Activated T-cell treated with anti-CD3 and anti-CD28 coated beads, Interleukin-2, amount 50 U/mL, for 24 hours (primary cell): ENCODE results near the gene RGS13.

Source experiments
- DNase-seq: peaks from one replicate; pipeline ENCODE4 v3.0.0-alpha.2; 2020
- H3K27ac Mint-ChIP-seq: 2 replicates; pipeline ENCODE4 v1.8.0; 2020; ENCODE audit warnings: mild to moderate bottlenecking, mixed read lengths
- H3K27me3 Mint-ChIP-seq: 2 replicates; pipeline ENCODE4 v1.8.0; 2020; ENCODE audit warnings: mixed read lengths
- H3K36me3 Mint-ChIP-seq: 2 replicates; pipeline ENCODE4 v1.8.0; 2020; ENCODE audit warnings: low read depth, mixed read lengths
- H3K4me1 Mint-ChIP-seq: 2 replicates; pipeline ENCODE4 v1.8.0; 2020; ENCODE audit warnings: low read depth, mixed read lengths
- H3K4me3 Mint-ChIP-seq: 2 replicates; pipeline ENCODE4 v1.8.0; 2020; ENCODE audit warnings: mild to moderate bottlenecking, moderate library complexity, mixed read lengths
- H3K9me3 Mint-ChIP-seq: 2 replicates; pipeline ENCODE4 v1.8.0; 2020; ENCODE audit warnings: mixed read lengths

Gene RGS13

DNA sequence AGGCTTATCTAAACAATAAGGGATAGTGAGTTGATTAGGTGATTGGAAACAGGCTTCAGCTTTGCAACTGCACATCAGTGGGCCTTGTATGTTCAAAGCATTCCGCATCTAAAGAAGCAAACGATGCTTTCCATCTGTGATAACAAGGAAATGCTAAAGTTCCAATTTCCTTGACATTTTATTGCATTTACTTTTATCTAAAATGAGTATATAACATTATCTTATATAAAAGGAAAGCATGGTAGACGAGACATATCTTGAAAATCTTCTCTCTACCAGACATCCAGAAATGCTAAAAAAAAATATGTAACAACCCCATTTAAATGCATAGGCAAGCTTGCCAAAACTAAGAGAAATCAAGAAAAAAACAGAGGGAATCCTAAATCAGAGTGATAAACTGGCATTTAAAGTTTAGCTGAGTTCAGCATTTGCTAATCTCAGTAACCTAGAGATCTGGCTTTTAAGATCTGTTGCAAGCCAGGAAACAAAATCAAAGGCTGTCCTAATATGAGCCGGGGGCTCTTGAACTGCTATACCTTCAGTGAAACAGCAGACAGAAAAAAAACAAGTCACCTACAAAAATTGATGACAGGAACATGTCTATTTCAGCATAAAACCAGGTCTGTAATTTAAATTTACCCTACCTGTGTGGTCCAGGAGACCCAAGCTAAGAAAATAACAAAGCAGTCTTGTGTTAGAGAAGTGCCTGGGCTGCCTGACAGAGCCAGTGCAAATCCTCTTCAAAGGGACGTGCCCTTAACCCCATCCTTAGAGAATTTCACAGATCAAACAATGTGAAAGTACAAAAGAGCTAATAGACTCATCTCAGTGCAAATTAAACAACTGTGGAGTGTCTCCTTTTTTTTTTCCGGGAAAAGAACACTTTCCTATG, 3.1 kb upstream of the RGS13 start:
- Mint-ChIP-seq H3K36me3 (no peaks in the 10 kb centered on the region), H3K27ac (no peak overlapping the region), H3K4me1 (peaks cover 5% of the 10 kb centered on the region), H3K4me3 (no peak overlapping the region), H3K9me3 (no peaks in the 10 kb centered on the region), H3K27me3 (peaks cover 26% of the 10 kb centered on the region)
- DNase-seq, result no peak

- DNase-seq, result no peak
- no peak overlapping the region for H3K27ac Mint-ChIP-seq
- no peaks in the 10 kb centered on the region for H3K36me3 Mint-ChIP-seq
- no peak overlapping the region for H3K4me3 Mint-ChIP-seq
- peaks cover 5% of the 10 kb centered on the region for H3K4me1 Mint-ChIP-seq
- H3K9me3 Mint-ChIP-seq, result no peaks in the 10 kb centered on the region
- H3K27me3 Mint-ChIP-seq, result peaks cover 23% of the 10 kb centered on the region
These were observed 2.3 kb upstream of the RGS13 start for GRCh38 chr1:192633533-192634253.

- Mint-ChIP-seq H3K4me1 (peaks cover 5% of the 10 kb centered on the region), H3K4me3 (no peak overlapping the region), H3K27me3 (peaks cover 23% of the 10 kb centered on the region), H3K9me3 (no peaks in the 10 kb centered on the region), H3K27ac (no peak overlapping the region), H3K36me3 (no peaks in the 10 kb centered on the region)
- DNase-seq, result no peak
These were observed 906 bp upstream of the RGS13 start for GRCh38 chr1:192635041-192635440.

GRCh38 chr1:192639607-192640368, 3.8 kb downstream of the RGS13 start:
- DNase-seq, result no peak
- Mint-ChIP-seq H3K36me3 (no peaks in the 10 kb centered on the region), H3K9me3 (no peaks in the 10 kb centered on the region), H3K4me1 (peaks cover 13% of the 10 kb centered on the region), H3K27me3 (peaks cover 4% of the 10 kb centered on the region), H3K27ac (no peak overlapping the region), H3K4me3 (peak overlapping the region; percentile 23)

- Mint-ChIP-seq H3K9me3 (no peaks in the 10 kb centered on the region), H3K27ac (no peak overlapping the region), H3K36me3 (no peaks in the 10 kb centered on the region), H3K4me1 (peaks cover 10% of the 10 kb centered on the region), H3K4me3 (no peak overlapping the region), H3K27me3 (peaks cover 19% of the 10 kb centered on the region)
- DNase-seq, result no peak
These were observed 16.2 kb downstream of the RGS13 start for GRCh38 chr1:192652159-192652558.

DNA sequence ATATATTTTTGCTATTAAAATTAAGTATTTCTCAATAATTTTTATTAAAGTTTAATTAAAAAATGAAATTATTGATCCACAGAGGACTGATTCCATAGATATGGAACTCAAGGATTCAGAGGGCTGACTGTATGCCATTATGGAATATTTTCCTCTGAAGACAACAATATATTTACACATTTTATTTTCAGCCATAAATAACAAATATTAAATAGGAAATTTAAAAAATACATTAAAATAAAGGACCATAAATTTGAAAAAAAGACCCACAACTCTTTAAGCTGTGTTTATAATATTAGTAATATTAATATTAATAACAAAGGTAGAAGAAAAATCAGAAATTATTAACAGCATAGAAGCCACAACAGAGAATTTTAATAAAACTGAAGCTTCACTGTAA, 18.2 kb downstream of the RGS13 start:
- no peaks in the 10 kb centered on the region for H3K9me3 Mint-ChIP-seq
- DNase-seq, result no peak

DNA sequence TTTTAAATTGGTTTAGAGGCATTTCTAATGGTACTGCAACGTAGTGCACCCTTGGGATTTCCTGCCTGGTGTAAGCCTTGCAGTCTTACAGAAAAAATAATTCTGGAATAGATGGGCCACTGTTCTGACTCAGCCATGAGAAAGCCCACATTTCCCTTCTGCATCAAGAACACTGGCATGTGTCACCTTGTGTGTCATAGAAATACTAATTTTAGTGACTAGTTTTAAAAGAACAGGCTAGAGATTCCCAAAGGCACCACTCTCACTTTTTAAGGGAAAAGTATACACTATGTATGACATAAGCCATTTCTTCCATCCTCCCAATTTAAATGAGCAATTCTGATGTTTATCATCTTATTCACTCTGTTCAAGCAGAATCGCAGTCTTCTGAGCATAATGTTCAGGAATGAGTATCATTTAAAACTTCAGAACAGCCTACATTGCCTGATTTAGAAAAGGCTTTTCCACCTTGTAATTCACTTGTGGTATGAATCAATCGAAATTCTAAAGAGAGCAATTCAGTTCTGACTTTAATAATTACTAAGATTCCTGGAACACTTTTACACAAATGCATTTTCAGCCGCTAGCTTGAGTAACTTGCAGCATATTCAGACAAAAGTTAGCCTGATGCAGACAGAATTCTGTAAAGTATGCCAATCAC, 18.8 kb downstream of the RGS13 start:
- no peak overlapping the region for H3K4me3 Mint-ChIP-seq
- peaks cover 14% of the 10 kb centered on the region for H3K27me3 Mint-ChIP-seq
- H3K9me3 Mint-ChIP-seq, result no peaks in the 10 kb centered on the region
- no peaks in the 10 kb centered on the region for H3K36me3 Mint-ChIP-seq
- H3K4me1 Mint-ChIP-seq, result peaks cover 20% of the 10 kb centered on the region
- no peak for DNase-seq
- H3K27ac Mint-ChIP-seq, result peak overlapping the region; percentile 81

More for the DNA sequence above, 18.2 kb downstream of the RGS13 start:
- H3K27ac Mint-ChIP-seq, result peak overlapping the region; percentile 81
- peaks cover 19% of the 10 kb centered on the region for H3K4me1 Mint-ChIP-seq
- no peaks in the 10 kb centered on the region for H3K36me3 Mint-ChIP-seq
- no peak overlapping the region for H3K4me3 Mint-ChIP-seq
- peaks cover 18% of the 10 kb centered on the region for H3K27me3 Mint-ChIP-seq

DNA sequence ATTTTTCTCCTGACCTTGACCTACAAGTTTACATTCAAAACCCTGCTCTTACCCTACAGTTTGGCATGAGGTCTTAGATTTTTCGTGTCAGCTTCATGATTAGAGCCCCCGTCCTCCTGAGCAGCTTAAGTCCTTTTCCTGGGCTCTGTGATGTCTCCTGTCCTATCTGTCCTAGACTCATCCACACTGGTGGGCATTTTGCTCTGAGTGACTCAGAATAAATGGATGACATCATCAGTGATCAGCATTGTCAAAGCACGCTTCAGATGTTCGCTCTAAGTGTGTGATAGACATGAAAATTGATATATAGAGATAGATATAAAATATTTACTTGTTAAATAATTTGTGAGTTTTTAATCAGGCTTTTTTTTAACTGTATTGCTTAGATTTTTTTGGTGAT, 21.8 kb downstream of the RGS13 start:
- Mint-ChIP-seq H3K36me3 (no peaks in the 10 kb centered on the region), H3K27me3 (peaks cover 17% of the 10 kb centered on the region), H3K4me1 (peaks cover 25% of the 10 kb centered on the region), H3K27ac (no peak overlapping the region), H3K9me3 (peaks cover 4% of the 10 kb centered on the region), H3K4me3 (no peak overlapping the region)
- DNase-seq, result no peak

GRCh38 chr1:192658255-192658654, 22.3 kb downstream of the RGS13 start:
- Mint-ChIP-seq H3K27ac (no peak overlapping the region), H3K4me1 (peaks cover 25% of the 10 kb centered on the region), H3K27me3 (peaks cover 17% of the 10 kb centered on the region), H3K36me3 (no peaks in the 10 kb centered on the region), H3K4me3 (no peak overlapping the region), H3K9me3 (peaks cover 4% of the 10 kb centered on the region)
- no peak for DNase-seq

- Mint-ChIP-seq H3K27me3 (peaks cover 17% of the 10 kb centered on the region), H3K9me3 (peaks cover 4% of the 10 kb centered on the region), H3K27ac (no peak overlapping the region), H3K36me3 (no peaks in the 10 kb centered on the region), H3K4me3 (no peak overlapping the region), H3K4me1 (peaks cover 15% of the 10 kb centered on the region)
- DNase-seq, result no peak
These were observed 24.7 kb downstream of the RGS13 start for GRCh38 chr1:192660613-192661012.

DNA sequence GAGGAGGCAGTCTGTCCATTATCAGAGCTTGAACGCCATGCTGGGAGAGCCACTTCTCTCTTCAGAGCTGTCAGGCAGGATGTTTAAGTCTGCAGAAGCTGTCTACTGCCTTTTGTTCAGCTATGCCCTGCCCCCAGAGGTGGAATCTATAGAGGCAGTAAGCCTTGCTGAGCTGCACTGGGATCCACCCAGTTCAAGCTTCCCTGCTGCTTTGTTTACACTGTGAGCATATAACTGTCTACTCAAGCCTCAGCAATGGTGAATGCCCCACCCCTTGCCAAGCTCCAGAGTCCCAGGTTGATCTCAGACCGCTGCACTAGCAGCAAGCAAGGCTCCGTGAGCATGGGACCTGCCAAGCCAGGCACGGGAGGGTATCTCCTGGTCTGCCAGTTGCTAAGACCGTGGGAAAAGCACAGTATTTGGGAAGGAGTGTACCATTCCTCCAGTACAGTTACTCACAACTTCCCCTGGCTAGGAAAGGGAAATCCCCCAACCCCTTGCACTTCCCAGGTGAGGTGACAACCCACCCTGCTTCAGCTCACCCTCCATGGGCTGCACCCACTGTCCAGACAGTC, 32.5 kb downstream of the RGS13 start:
- Mint-ChIP-seq H3K4me1 (no peaks in the 10 kb centered on the region), H3K27ac (no peak overlapping the region), H3K36me3 (no peaks in the 10 kb centered on the region), H3K9me3 (no peaks in the 10 kb centered on the region), H3K27me3 (peaks cover 22% of the 10 kb centered on the region), H3K4me3 (no peak overlapping the region)
- no peak for DNase-seq

DNA sequence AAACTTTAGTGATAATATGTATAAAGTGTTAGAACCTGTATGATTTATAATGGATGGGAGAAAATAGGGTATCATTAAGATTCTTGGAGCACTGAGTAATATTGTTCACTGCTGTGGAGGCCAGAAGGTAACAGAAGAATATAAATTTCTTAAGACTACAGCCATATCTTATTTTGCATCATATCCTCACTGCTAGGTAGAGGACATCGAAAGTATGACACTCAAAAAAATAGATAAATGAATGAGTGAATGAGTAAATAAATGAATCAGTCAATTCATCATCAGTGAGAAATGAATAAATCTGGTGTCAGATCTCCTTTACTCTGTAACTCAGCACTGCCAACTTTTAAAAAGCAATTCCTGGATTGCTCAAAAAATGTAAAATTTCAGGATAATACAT, 33.2 kb downstream of the RGS13 start:
- DNase-seq, result no peak
- H3K27me3 Mint-ChIP-seq, result peaks cover 22% of the 10 kb centered on the region
- no peaks in the 10 kb centered on the region for H3K9me3 Mint-ChIP-seq
- no peak overlapping the region for H3K27ac Mint-ChIP-seq
- H3K4me3 Mint-ChIP-seq, result no peak overlapping the region
- H3K4me1 Mint-ChIP-seq, result no peaks in the 10 kb centered on the region
- no peaks in the 10 kb centered on the region for H3K36me3 Mint-ChIP-seq

DNA sequence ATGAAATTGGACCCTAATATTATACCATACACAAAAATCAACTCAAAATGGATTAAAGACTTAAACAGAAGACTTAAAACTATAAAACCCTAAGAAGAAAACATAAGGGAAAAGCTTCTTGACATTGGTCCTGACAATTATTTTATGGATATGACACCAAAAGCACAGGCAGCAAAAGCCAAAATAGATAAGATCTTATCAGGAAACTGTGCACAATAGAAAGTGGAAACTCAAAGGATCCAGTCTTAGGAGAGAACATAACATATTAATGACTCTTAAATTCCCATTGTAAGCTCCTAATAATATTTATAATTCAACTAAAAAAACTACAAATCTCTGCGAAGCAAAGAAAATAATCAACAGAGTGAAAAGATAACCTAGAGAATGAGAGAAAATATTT, 39.8 kb downstream of the RGS13 start:
- no peaks in the 10 kb centered on the region for H3K9me3 Mint-ChIP-seq
- H3K27ac Mint-ChIP-seq, result no peak overlapping the region
- no peaks in the 10 kb centered on the region for H3K36me3 Mint-ChIP-seq
- H3K27me3 Mint-ChIP-seq, result peaks cover 19% of the 10 kb centered on the region
- H3K4me1 Mint-ChIP-seq, result no peaks in the 10 kb centered on the region
- H3K4me3 Mint-ChIP-seq, result no peak overlapping the region
- DNase-seq, result no peak

- Mint-ChIP-seq H3K36me3 (no peaks in the 10 kb centered on the region), H3K27ac (no peak overlapping the region), H3K4me1 (no peaks in the 10 kb centered on the region), H3K4me3 (no peak overlapping the region), H3K9me3 (no peaks in the 10 kb centered on the region), H3K27me3 (peaks cover 9% of the 10 kb centered on the region)
- no peak for DNase-seq
These were observed 42.2 kb downstream of the RGS13 start for GRCh38 chr1:192678099-192678498.
